Gastroesophageal sphincter (tissue), 3 donors: ENCODE results near the gene MIB2.

Source experiments
- CTCF ChIP-seq, 4 experiments: fragments of 200-600 bp in 2 of 4; fragments of 450-650 bp in 2 of 4; sonication (generic) in 1 of 4; IDR thresholded peaks; one replicate each; pipeline ENCODE4 v1.5.1; 2017 to 2019; ENCODE audit warnings: antibody characterized with exemption in 4 of 4, mild to moderate bottlenecking in 2 of 4, moderate library complexity in 2 of 4
- POLR2AphosphoS5 ChIP-seq: sonication (generic); formaldehyde crosslinking; IDR thresholded peaks from one replicate; pipeline ENCODE4 v1.6.1; 2017; ENCODE audit warnings: antibody characterized with exemption

GRCh38 chr1:1598051-1598719, 17.1 kb upstream of the MIB2 start:
- TF ChIP-seq CTCF (IDR thresholded peaks at IDR 0.05) (no peak), POLR2AphosphoS5 (no peak)
